Fibroblast of upper back skin (primary cell): ENCODE results near the gene ATMIN.

Source experiments
- DNase-seq: peaks from one replicate; pipeline ENCODE4 v3.0.0-alpha.2; 2013

Gene ATMIN

GRCh38 chr16:81073560-81074330 lies 38.1 kb downstream of the ATMIN start:
- no peak for DNase-seq

GRCh38 chr16:81076566-81077075 lies 41.0 kb downstream of the ATMIN start:
- peak; percentile 75 for DNase-seq

GRCh38 chr16:81077076-81077940 lies 41.7 kb downstream of the ATMIN start, which contains the start of gene C16orf46:
TSS of gene C16orf46 (minus strand) at chr16:81077238. CDS start at chr16:81063955, 13,283 bp downstream.
- DNase-seq: peak; percentile 94

- no peak for DNase-seq
These were observed 44.6 kb downstream of the ATMIN start for GRCh38 chr16:81080233-81080632.

GRCh38 chr16:81081014-81081413 lies 45.4 kb downstream of the ATMIN start:
- no peak for DNase-seq

- DNase-seq: no peak
These were observed 53.2 kb downstream of the ATMIN start for GRCh38 chr16:81088836-81089235.

GRCh38 chr16:81094771-81095251 lies 59.2 kb downstream of the ATMIN start:
- DNase-seq: peak; percentile 12

GRCh38 chr16:81095653-81095952 lies 60.0 kb downstream of the ATMIN start:
- no peak for DNase-seq

- DNase-seq: peak; percentile 98
These were observed 60.5 kb downstream of the ATMIN start, which contains the start of gene GCSH for GRCh38 chr16:81095953-81096714. TSS of gene GCSH (minus strand) at chr16:81096395. CDS start at chr16:81096278, 117 bp downstream.

GRCh38 chr16:81096715-81097208 lies 61.1 kb downstream of the ATMIN start:
- no peak for DNase-seq
